HUES64 (cell line): ENCODE results near the gene AP1M2.

Experiments used
- H3K27ac ChIP-seq: 2 replicates; pipeline ENCODE4 v1.7.0; 2013; ENCODE audit warnings: low read depth, low read length, inconsistent platforms
- H3K27me3 ChIP-seq: 2 replicates; pipeline ENCODE4 v1.6.1; 2013; ENCODE audit warnings: mild to moderate bottlenecking, low read length; ENCODE audit not compliant: insufficient read depth
- H3K36me3 ChIP-seq: 2 replicates; pipeline ENCODE4 v1.6.1; 2013; ENCODE audit warnings: mild to moderate bottlenecking, low read length; ENCODE audit not compliant: insufficient read depth
- H3K4me1 ChIP-seq: 2 replicates; pipeline ENCODE4 v1.6.1; 2013; ENCODE audit warnings: mild to moderate bottlenecking, low read length, moderate library complexity; ENCODE audit not compliant: insufficient read depth
- H3K4me3 ChIP-seq: 2 replicates; pipeline ENCODE4 v1.5.1; 2013; ENCODE audit warnings: mild to moderate bottlenecking, low read length, moderate library complexity
- H3K9ac ChIP-seq: 2 replicates; pipeline ENCODE4 v1.6.1; 2013; ENCODE audit warnings: mild to moderate bottlenecking, low read depth, low read length
- H3K9me3 ChIP-seq: 2 replicates; pipeline ENCODE4 v1.6.1; 2013; ENCODE audit warnings: low read depth, low read length; ENCODE audit not compliant: insufficient read depth
- WGBS: fragments of 150-250, 120-280 bp; methylation state at CpG from one replicate; pipeline ENCODE4 v1.1.7; 2013; ENCODE audit warnings: missing lambda C conversion rate; 5-methylcytosine and 5-hydroxymethylcytosine counted together

AP1M2 gene

GRCh38 chr19:10600149-10600548 lies 13.0 kb upstream of the AP1M2 start:
- H3K36me3 ChIP-seq = no peaks in the 10 kb centered on the region; the same call in 1 of the 2 replicates
- no peaks in the 10 kb centered on the region for H3K9me3 ChIP-seq

GRCh38 chr19:10593820-10594637 lies 6.9 kb upstream of the AP1M2 start:
- no peaks in the 10 kb centered on the region for H3K27me3 ChIP-seq
- H3K4me1 ChIP-seq = no peaks in the 10 kb centered on the region
- H3K27ac ChIP-seq = no peak overlapping the region
- no peaks in the 10 kb centered on the region for H3K36me3 ChIP-seq
- no peak overlapping the region for H3K4me3 ChIP-seq
- no peaks in the 10 kb centered on the region for H3K9me3 ChIP-seq
- 85% methylated on average over 9 of the region's 9 CpGs for WGBS
- no peak overlapping the region for H3K9ac ChIP-seq

More at GRCh38 chr19:10600149-10600548, 13.0 kb upstream of the AP1M2 start:
- Histone ChIP-seq H3K27ac (no peak overlapping the region), H3K27me3 (no peaks in the 10 kb centered on the region), H3K9ac (no peak overlapping the region), H3K4me1 (peaks cover 16% of the 10 kb centered on the region), H3K4me3 (no peak overlapping the region)
- 92% methylated on average over 4 of the region's 5 CpGs for WGBS

GRCh38 chr19:10593148-10593547 lies 6.0 kb upstream of the AP1M2 start:
- Histone ChIP-seq H3K27ac (no peak overlapping the region), H3K4me1 (no peaks in the 10 kb centered on the region), H3K27me3 (no peaks in the 10 kb centered on the region), H3K9ac (no peak overlapping the region), H3K4me3 (no peak overlapping the region), H3K36me3 (no peaks in the 10 kb centered on the region), H3K9me3 (no peaks in the 10 kb centered on the region)
- WGBS = 92% methylated on average over 6 of the region's 7 CpGs

- no peak overlapping the region for H3K4me3 ChIP-seq
- no peaks in the 10 kb centered on the region for H3K9me3 ChIP-seq
- no peaks in the 10 kb centered on the region for H3K4me1 ChIP-seq
- WGBS = 92% methylated on average over 2 of the region's 2 CpGs
- no peaks in the 10 kb centered on the region; the same call in 1 of the 2 replicates for H3K36me3 ChIP-seq
- H3K27me3 ChIP-seq = peaks cover 11% of the 10 kb centered on the region; the same call in 1 of the 2 replicates
- no peak overlapping the region for H3K27ac ChIP-seq
- H3K9ac ChIP-seq = no peak overlapping the region
Observed at GRCh38 chr19:10587839-10588150, 683 bp upstream of the AP1M2 start.

- peak overlapping the region; percentile 72 for H3K4me3 ChIP-seq
- WGBS = 93% methylated on average over 6 of the region's 6 CpGs
- H3K9ac ChIP-seq = peak overlapping the region; percentile 43
- H3K27ac ChIP-seq = no peak overlapping the region
- H3K27me3 ChIP-seq = peaks cover 11% of the 10 kb centered on the region; the same call in 1 of the 2 replicates
- no peaks in the 10 kb centered on the region for H3K9me3 ChIP-seq
- no peaks in the 10 kb centered on the region for H3K4me1 ChIP-seq
- H3K36me3 ChIP-seq = no peaks in the 10 kb centered on the region; the same call in 1 of the 2 replicates
Observed at GRCh38 chr19:10586396-10586795, 716 bp downstream of the AP1M2 start.

- no peak overlapping the region for H3K4me3 ChIP-seq
- H3K9me3 ChIP-seq = no peaks in the 10 kb centered on the region
- peaks cover 16% of the 10 kb centered on the region for H3K36me3 ChIP-seq
- H3K27ac ChIP-seq = no peak overlapping the region
- peaks cover 11% of the 10 kb centered on the region; the same call in 1 of the 2 replicates for H3K27me3 ChIP-seq
- no peak overlapping the region for H3K9ac ChIP-seq
- H3K4me1 ChIP-seq = no peaks in the 10 kb centered on the region
- WGBS = 88% methylated on average over 9 of the region's 9 CpGs
Observed at GRCh38 chr19:10583036-10583776, 3.9 kb downstream of the AP1M2 start.

- Histone ChIP-seq H3K9ac (no peak overlapping the region), H3K9me3 (no peaks in the 10 kb centered on the region), H3K4me3 (no peak overlapping the region), H3K36me3 (peaks cover 20% of the 10 kb centered on the region), H3K27me3 (0 out of 2 replicates have a peak, but pooled peaks cover 2% of the 10 kb centered on the region), H3K4me1 (no peaks in the 10 kb centered on the region), H3K27ac (no peak overlapping the region)
- 94% methylated on average over 13 of the region's 13 CpGs for WGBS
Observed at GRCh38 chr19:10582091-10582490, 5.0 kb downstream of the AP1M2 start.

- H3K9ac ChIP-seq = no peak overlapping the region
Observed at GRCh38 chr19:10580979-10581631, 6.0 kb downstream of the AP1M2 start.

GRCh38 chr19:10577951-10578350 lies 9.2 kb downstream of the AP1M2 start:
- Histone ChIP-seq H3K27ac (no peak overlapping the region), H3K36me3 (peaks cover 27% of the 10 kb centered on the region), H3K9me3 (no peaks in the 10 kb centered on the region), H3K9ac (no peak overlapping the region), H3K27me3 (no peaks in the 10 kb centered on the region), H3K4me3 (no peak overlapping the region), H3K4me1 (no peaks in the 10 kb centered on the region)
- 95% methylated on average over 6 of the region's 6 CpGs for WGBS

More at GRCh38 chr19:10580979-10581631, 6.0 kb downstream of the AP1M2 start:
- Histone ChIP-seq H3K4me1 (no peaks in the 10 kb centered on the region), H3K9me3 (no peaks in the 10 kb centered on the region), H3K27ac (no peak overlapping the region), H3K36me3 (peaks cover 20% of the 10 kb centered on the region), H3K27me3 (no peaks in the 10 kb centered on the region), H3K4me3 (no peak overlapping the region)
- WGBS = 34% methylated on average over 31 of the region's 31 CpGs

- peaks cover 23% of the 10 kb centered on the region for H3K36me3 ChIP-seq
- no peaks in the 10 kb centered on the region for H3K9me3 ChIP-seq
- no peak overlapping the region for H3K4me3 ChIP-seq
- WGBS = 93% methylated on average over 6 of the region's 6 CpGs
- H3K4me1 ChIP-seq = no peaks in the 10 kb centered on the region
- no peak overlapping the region for H3K27ac ChIP-seq
- no peak overlapping the region for H3K9ac ChIP-seq
- H3K27me3 ChIP-seq = no peaks in the 10 kb centered on the region
Observed at GRCh38 chr19:10575011-10575716, 11.9 kb downstream of the AP1M2 start.
